Dendritic cell treated with granulocyte-macrophage colony-stimulating factor and Interleukin-4, amounts not matched to agents 40 ng/mL and 50 ng/mL, for 4 days (primary cell): ENCODE data around the gene ZNF554.

Source experiments
- H3K27ac Mint-ChIP-seq: one replicate; pipeline ENCODE4 v1.8.0; 2022; ENCODE audit warnings: mild to moderate bottlenecking, mixed read lengths
- H3K27me3 Mint-ChIP-seq: one replicate; pipeline ENCODE4 v1.8.0; 2022; ENCODE audit warnings: mild to moderate bottlenecking, mixed read lengths
- H3K36me3 Mint-ChIP-seq: one replicate; pipeline ENCODE4 v1.8.0; 2022; ENCODE audit warnings: low read depth, mixed read lengths
- H3K4me1 Mint-ChIP-seq: one replicate; pipeline ENCODE4 v1.8.0; 2022; ENCODE audit warnings: low read depth, mixed read lengths
- H3K4me3 Mint-ChIP-seq: one replicate; pipeline ENCODE4 v1.8.0; 2022; ENCODE audit warnings: mild to moderate bottlenecking, moderate library complexity, mixed read lengths
- H3K9me3 Mint-ChIP-seq: one replicate; pipeline ENCODE4 v1.8.0; 2022; ENCODE audit warnings: mixed read lengths
- intact Hi-C: fragments of 100-400 bp; cut with micrococcal nuclease; formaldehyde crosslinking; loops from one replicate; pipeline ENCODE4 v1.15.0; 2022

The ZNF554 gene

GRCh38 chr19:2819540-2820111, at the start of gene ZNF554:
Gene ZNF554, plus strand, starts transcription at chr19:2819868. Its CDS starts 204 bp downstream, at chr19:2820072.
- H3K27me3 Mint-ChIP-seq = peaks cover 3% of the 10 kb centered on the region
- H3K4me3 Mint-ChIP-seq = peak within 1 kb of the TSS; percentile 84
- peaks cover 17% of the 10 kb centered on the region for H3K4me1 Mint-ChIP-seq
- peak within 1 kb of the TSS; percentile 75 for H3K27ac Mint-ChIP-seq
- H3K9me3 Mint-ChIP-seq = no peaks in the 10 kb centered on the region
- intact Hi-C loops = loop anchor here (2.0 kb wide), 1 partner anchor 19 kb away; no protein-coding TSS in a partner anchor
- peaks cover 6% of the 10 kb centered on the region for H3K36me3 Mint-ChIP-seq

GRCh38 chr19:2770055-2771013, 49.3 kb upstream of the ZNF554 start:
- no peaks in the 10 kb centered on the region for H3K27me3 Mint-ChIP-seq
- intact Hi-C loops = no loop called here
- peaks cover 68% of the 10 kb centered on the region for H3K36me3 Mint-ChIP-seq
- peak overlapping the region; percentile 57 for H3K4me3 Mint-ChIP-seq
- peak overlapping the region; percentile 84 for H3K27ac Mint-ChIP-seq
- peaks cover 51% of the 10 kb centered on the region for H3K4me1 Mint-ChIP-seq
- H3K9me3 Mint-ChIP-seq = no peaks in the 10 kb centered on the region

GRCh38 chr19:2771786-2772674, 47.6 kb upstream of the ZNF554 start:
- H3K4me1 Mint-ChIP-seq = peaks cover 68% of the 10 kb centered on the region
- no peaks in the 10 kb centered on the region for H3K9me3 Mint-ChIP-seq
- no peaks in the 10 kb centered on the region for H3K27me3 Mint-ChIP-seq
- intact Hi-C loops = no loop called here
- peak overlapping the region; percentile 84 for H3K27ac Mint-ChIP-seq
- peaks cover 54% of the 10 kb centered on the region for H3K36me3 Mint-ChIP-seq
- H3K4me3 Mint-ChIP-seq = no peak overlapping the region

- Mint-ChIP-seq H3K27me3 (no peaks in the 10 kb centered on the region), H3K4me1 (peaks cover 73% of the 10 kb centered on the region), H3K4me3 (no peak overlapping the region), H3K36me3 (peaks cover 54% of the 10 kb centered on the region), H3K27ac (peak overlapping the region; percentile 93), H3K9me3 (no peaks in the 10 kb centered on the region)
- intact Hi-C loops = no loop called here
These were observed 45.5 kb upstream of the ZNF554 start for GRCh38 chr19:2774083-2774679.

GRCh38 chr19:2774953-2775555, 44.6 kb upstream of the ZNF554 start:
- Mint-ChIP-seq H3K4me1 (peaks cover 70% of the 10 kb centered on the region), H3K4me3 (peak overlapping the region; percentile 74), H3K9me3 (no peaks in the 10 kb centered on the region), H3K27me3 (no peaks in the 10 kb centered on the region), H3K36me3 (peaks cover 56% of the 10 kb centered on the region), H3K27ac (peak overlapping the region; percentile 93)
- intact Hi-C loops = loop anchor here (1.0 kb wide), 1 partner anchor 8 kb away; the partner anchor contains the start of gene SGTA

GRCh38 chr19:2775556-2776430, 43.9 kb upstream of the ZNF554 start:
- no peaks in the 10 kb centered on the region for H3K27me3 Mint-ChIP-seq
- peak overlapping the region; percentile 74 for H3K4me3 Mint-ChIP-seq
- peak overlapping the region; percentile 93 for H3K27ac Mint-ChIP-seq
- H3K36me3 Mint-ChIP-seq = peaks cover 63% of the 10 kb centered on the region
- H3K4me1 Mint-ChIP-seq = peaks cover 70% of the 10 kb centered on the region
- intact Hi-C loops = loop anchor here (1.0 kb wide), 1 partner anchor 8 kb away; the partner anchor contains the start of gene SGTA
- H3K9me3 Mint-ChIP-seq = no peaks in the 10 kb centered on the region

GRCh38 chr19:2777952-2778683, 41.5 kb upstream of the ZNF554 start:
- intact Hi-C loops = no loop called here
- Mint-ChIP-seq H3K4me3 (no peak overlapping the region), H3K27me3 (no peaks in the 10 kb centered on the region), H3K9me3 (no peaks in the 10 kb centered on the region), H3K27ac (peak overlapping the region; percentile 93), H3K36me3 (peaks cover 58% of the 10 kb centered on the region), H3K4me1 (peaks cover 68% of the 10 kb centered on the region)

GRCh38 chr19:2779121-2779740, 40.4 kb upstream of the ZNF554 start:
- H3K4me1 Mint-ChIP-seq = peaks cover 70% of the 10 kb centered on the region
- intact Hi-C loops = no loop called here
- H3K27me3 Mint-ChIP-seq = no peaks in the 10 kb centered on the region
- no peak overlapping the region for H3K4me3 Mint-ChIP-seq
- no peaks in the 10 kb centered on the region for H3K9me3 Mint-ChIP-seq
- peaks cover 53% of the 10 kb centered on the region for H3K36me3 Mint-ChIP-seq
- H3K27ac Mint-ChIP-seq = no peak overlapping the region

GRCh38 chr19:2780284-2780683, 39.4 kb upstream of the ZNF554 start:
- H3K27ac Mint-ChIP-seq = peak overlapping the region; percentile 24
- peaks cover 63% of the 10 kb centered on the region for H3K4me1 Mint-ChIP-seq
- intact Hi-C loops = no loop called here
- no peak overlapping the region for H3K4me3 Mint-ChIP-seq
- H3K36me3 Mint-ChIP-seq = peaks cover 47% of the 10 kb centered on the region
- H3K27me3 Mint-ChIP-seq = no peaks in the 10 kb centered on the region
- H3K9me3 Mint-ChIP-seq = no peaks in the 10 kb centered on the region

GRCh38 chr19:2782329-2782935, 37.2 kb upstream of the ZNF554 start:
- Mint-ChIP-seq H3K27ac (peak overlapping the region; percentile 90), H3K4me1 (peaks cover 56% of the 10 kb centered on the region), H3K36me3 (peaks cover 40% of the 10 kb centered on the region), H3K27me3 (no peaks in the 10 kb centered on the region), H3K4me3 (peak overlapping the region; percentile 90), H3K9me3 (no peaks in the 10 kb centered on the region)
- intact Hi-C loops = no loop called here
